ENCODE measurements around the gene BNIP2.

DNA sequence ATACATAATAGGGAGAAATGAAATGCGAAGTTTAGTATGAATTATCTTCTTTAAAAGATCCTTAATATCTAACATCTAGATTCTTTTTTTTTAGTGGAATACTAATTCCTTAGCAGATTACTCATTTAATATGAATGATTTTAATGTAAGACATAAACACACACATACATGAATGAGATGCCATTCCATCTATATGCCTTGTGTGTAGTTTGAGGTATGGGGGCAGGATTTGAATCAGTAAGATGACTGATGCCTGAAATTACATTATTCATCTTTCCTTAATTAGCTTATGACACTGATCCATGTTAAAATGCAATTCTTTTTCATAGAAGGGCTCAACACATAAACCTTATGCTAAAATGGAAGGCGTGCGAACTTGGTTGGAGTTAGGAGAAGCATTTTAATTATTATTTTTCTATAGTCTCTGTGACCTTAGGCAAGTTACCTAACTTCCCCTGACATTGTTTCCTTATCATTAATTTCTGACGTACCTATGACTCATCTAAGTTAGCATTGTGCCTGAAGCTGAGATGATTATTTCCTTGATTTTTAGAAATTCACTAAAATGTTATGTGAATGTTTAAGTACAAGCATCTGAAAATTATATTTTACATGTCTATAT, 10.8 kb upstream of the BNIP2 start:
- no peak for TF ChIP-seq TEAD4 (IDR thresholded peaks at IDR 0.05)
- TF ChIP-seq EP300 (IDR thresholded peaks at IDR 0.05; ENCODE audit: borderline replicate concordance), result no peak
- no peak for TF ChIP-seq TAF1 (IDR thresholded peaks at IDR 0.05; ENCODE audit: low read depth)
- TF ChIP-seq, protein P1, sequence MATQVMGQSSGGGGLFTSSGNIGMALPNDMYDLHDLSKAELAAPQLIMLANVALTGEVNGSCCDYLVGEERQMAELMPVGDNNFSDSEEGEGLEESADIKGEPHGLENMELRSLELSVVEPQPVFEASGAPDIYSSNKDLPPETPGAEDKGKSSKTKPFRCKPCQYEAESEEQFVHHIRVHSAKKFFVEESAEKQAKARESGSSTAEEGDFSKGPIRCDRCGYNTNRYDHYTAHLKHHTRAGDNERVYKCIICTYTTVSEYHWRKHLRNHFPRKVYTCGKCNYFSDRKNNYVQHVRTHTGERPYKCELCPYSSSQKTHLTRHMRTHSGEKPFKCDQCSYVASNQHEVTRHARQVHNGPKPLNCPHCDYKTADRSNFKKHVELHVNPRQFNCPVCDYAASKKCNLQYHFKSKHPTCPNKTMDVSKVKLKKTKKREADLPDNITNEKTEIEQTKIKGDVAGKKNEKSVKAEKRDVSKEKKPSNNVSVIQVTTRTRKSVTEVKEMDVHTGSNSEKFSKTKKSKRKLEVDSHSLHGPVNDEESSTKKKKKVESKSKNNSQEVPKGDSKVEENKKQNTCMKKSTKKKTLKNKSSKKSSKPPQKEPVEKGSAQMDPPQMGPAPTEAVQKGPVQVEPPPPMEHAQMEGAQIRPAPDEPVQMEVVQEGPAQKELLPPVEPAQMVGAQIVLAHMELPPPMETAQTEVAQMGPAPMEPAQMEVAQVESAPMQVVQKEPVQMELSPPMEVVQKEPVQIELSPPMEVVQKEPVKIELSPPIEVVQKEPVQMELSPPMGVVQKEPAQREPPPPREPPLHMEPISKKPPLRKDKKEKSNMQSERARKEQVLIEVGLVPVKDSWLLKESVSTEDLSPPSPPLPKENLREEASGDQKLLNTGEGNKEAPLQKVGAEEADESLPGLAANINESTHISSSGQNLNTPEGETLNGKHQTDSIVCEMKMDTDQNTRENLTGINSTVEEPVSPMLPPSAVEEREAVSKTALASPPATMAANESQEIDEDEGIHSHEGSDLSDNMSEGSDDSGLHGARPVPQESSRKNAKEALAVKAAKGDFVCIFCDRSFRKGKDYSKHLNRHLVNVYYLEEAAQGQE (IDR thresholded peaks at IDR 0.05; ENCODE audit: low read depth), result no peak
- no peak for TF ChIP-seq RAD21 (IDR thresholded peaks at IDR 0.05; ENCODE audit: low read depth)
- TF ChIP-seq EGR1 (IDR thresholded peaks at IDR 0.05), result no peak
- TF ChIP-seq, protein P2, sequence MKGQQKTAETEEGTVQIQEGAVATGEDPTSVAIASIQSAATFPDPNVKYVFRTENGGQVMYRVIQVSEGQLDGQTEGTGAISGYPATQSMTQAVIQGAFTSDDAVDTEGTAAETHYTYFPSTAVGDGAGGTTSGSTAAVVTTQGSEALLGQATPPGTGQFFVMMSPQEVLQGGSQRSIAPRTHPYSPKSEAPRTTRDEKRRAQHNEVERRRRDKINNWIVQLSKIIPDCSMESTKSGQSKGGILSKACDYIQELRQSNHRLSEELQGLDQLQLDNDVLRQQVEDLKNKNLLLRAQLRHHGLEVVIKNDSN (IDR thresholded peaks at IDR 0.05), result no peak
- no peak for TF ChIP-seq NFIC (IDR thresholded peaks at IDR 0.05)

Measured in Ishikawa (cell line).